Activated T-cell treated with anti-CD3 and anti-CD28 coated beads for 1 hour (primary cell): ENCODE data around the gene SH2D6.
"Not testable (repeated sequence)": the region's sequence is repeated elsewhere in the genome, so short reads cannot be mapped to it uniquely, and the experiment has no call there.

Experiments used
- DNase-seq: peaks from one replicate; pipeline ENCODE4 v3.0.0-alpha.2; 2020; ENCODE audit warnings: low read depth

Gene SH2D6

GRCh38 chr2:85470850-85471800 lies 52.6 kb downstream of the SH2D6 start:
- DNase-seq: no peak

GRCh38 chr2:85472261-85472660 lies 53.7 kb downstream of the SH2D6 start:
- no peak for DNase-seq

GRCh38 chr2:85475799-85476490 lies 57.4 kb downstream of the SH2D6 start:
- no peak for DNase-seq

- DNase-seq: no peak
Observed at GRCh38 chr2:85476624-85477023, 58.1 kb downstream of the SH2D6 start.

DNA sequence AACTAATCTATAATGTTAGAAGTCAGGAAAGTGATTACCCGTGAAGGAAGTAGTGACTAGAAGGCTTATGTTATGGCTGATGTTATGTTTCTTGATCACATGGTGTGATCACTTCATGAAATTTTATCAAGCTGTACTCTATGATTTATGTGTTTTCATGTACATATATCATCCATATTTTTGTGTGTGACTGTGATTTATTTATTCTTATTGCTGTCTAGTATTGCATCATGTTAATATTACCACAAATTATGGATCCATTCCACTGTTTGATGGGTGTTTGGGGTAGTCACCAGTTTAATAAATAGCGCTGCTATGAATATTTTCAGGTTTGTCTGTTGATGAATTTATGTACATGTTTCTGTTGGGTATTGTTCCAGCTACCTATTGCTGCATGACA lies 59.4 kb downstream of the SH2D6 start:
- DNase-seq: no peak

- DNase-seq: no peak
Observed at GRCh38 chr2:85481818-85482777, 63.6 kb downstream of the SH2D6 start.

DNA sequence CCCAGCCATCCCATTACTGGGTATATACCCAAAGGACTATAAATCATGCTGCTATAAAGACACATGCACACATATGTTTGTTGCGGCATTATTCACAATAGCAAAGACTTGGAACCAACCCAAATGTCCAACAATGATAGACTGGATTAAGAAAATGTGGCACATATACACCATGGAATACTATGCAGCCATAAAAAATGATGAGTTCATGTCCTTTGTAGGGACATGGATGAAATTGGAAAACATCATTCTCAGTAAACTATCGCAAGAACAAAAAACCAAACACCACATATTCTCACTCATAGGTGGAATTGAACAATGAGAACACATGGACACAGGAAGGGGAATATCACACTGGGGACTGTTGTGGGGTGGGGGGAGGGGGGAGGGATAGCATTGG lies 66.1 kb downstream of the SH2D6 start:
- DNase-seq: not testable (repeated sequence)

- no peak for DNase-seq
Observed at GRCh38 chr2:85485815-85486214, 67.3 kb downstream of the SH2D6 start.
